Left ventricle myocardium inferior (tissue), 1 donor: Measurements from ENCODE around the gene VAV3. TPM values are rescaled to one million over a fixed set of nuclear protein-coding genes. Genes with fewer than 3 reads are reported as not detected.

Source experiments
- DNase-seq: peaks from one replicate; pipeline ENCODE4 v3.0.0-alpha.2; 2020
- H3K27ac ChIP-seq: fragments of 200-600 bp; replicated peaks from 2 replicates; pipeline ENCODE4 v1.8.0; 2021
- H3K27me3 ChIP-seq: fragments of 200-600 bp; 2 replicates; pipeline ENCODE4 v1.8.0; 2021; ENCODE audit warnings: low read depth
- H3K36me3 ChIP-seq: fragments of 200-600 bp; 2 replicates; pipeline ENCODE4 v1.8.0; 2021
- H3K4me1 ChIP-seq: fragments of 200-600 bp; 2 replicates; pipeline ENCODE4 v1.8.0; 2021
- H3K4me3 ChIP-seq: fragments of 200-600 bp; 2 replicates; pipeline ENCODE4 v1.8.0; 2021; ENCODE audit warnings: mild to moderate bottlenecking, moderate library complexity
- H3K9me3 ChIP-seq: fragments of 200-600 bp; replicated peaks from 2 replicates; pipeline ENCODE4 v1.8.0; 2021
- intact Hi-C: fragments of 100-400 bp; cut with micrococcal nuclease; formaldehyde crosslinking; loops from one replicate; pipeline ENCODE4 v1.11.0; 2022
- total RNA-seq: library from RNA; stranded (reverse); fragmentation: NEBNext Ultra II Directional; extraction: Animal tissue kit (Norgen Biotek cat#: 25700); gene quantifications from one replicate; pipeline ENCODE4 v1.2.1, GENCODE V29; 2021
- TF ChIP-seq, protein P1 (sequence below): fragments of 200-600 bp; IDR thresholded peaks from 2 replicates; pipeline ENCODE4 v1.8.0; 2021; ENCODE audit warnings: antibody characterized with exemption, mild to moderate bottlenecking, borderline replicate concordance
- donor health status: DM: no; HTN: yes; CAD: no; lungs with severe emphysema.

Gene VAV3
- total RNA-seq, 1 donor from 2014 or later, result 1.4 TPM

DNA sequence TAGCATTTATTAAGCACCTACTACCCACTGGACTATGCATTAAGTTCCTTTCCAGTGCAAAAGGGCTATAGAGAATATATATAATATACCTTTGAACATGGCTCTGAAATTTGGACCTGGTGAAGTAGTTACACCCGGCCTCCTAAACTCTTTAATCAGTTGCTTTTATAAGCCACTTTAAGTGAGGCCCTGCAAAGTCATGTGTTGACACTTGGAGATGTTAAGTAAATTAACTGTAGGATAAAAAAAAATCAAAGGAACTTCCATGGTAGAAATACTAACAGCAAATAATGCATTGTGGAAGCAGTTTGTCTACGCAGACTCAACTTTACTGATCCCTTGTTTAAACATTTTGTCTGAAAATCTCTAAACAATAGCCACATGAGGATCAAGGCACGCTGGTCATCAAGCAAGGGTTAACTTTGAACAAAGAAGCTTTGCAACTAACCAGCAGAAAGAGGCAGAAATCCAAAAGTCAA is 283.9 kb downstream of the VAV3 start:
- Histone ChIP-seq H3K36me3 (no peaks in the 10 kb centered on the region), H3K27me3 (no peaks in the 10 kb centered on the region), H3K4me3 (no peak overlapping the region), H3K27ac (no peak overlapping the region), H3K9me3 (no peaks in the 10 kb centered on the region), H3K4me1 (no peaks in the 10 kb centered on the region)
- intact Hi-C loops, result no loop called here
- no peak for DNase-seq
- TF ChIP-seq, protein P1, sequence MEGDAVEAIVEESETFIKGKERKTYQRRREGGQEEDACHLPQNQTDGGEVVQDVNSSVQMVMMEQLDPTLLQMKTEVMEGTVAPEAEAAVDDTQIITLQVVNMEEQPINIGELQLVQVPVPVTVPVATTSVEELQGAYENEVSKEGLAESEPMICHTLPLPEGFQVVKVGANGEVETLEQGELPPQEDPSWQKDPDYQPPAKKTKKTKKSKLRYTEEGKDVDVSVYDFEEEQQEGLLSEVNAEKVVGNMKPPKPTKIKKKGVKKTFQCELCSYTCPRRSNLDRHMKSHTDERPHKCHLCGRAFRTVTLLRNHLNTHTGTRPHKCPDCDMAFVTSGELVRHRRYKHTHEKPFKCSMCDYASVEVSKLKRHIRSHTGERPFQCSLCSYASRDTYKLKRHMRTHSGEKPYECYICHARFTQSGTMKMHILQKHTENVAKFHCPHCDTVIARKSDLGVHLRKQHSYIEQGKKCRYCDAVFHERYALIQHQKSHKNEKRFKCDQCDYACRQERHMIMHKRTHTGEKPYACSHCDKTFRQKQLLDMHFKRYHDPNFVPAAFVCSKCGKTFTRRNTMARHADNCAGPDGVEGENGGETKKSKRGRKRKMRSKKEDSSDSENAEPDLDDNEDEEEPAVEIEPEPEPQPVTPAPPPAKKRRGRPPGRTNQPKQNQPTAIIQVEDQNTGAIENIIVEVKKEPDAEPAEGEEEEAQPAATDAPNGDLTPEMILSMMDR, result no peak

DNA sequence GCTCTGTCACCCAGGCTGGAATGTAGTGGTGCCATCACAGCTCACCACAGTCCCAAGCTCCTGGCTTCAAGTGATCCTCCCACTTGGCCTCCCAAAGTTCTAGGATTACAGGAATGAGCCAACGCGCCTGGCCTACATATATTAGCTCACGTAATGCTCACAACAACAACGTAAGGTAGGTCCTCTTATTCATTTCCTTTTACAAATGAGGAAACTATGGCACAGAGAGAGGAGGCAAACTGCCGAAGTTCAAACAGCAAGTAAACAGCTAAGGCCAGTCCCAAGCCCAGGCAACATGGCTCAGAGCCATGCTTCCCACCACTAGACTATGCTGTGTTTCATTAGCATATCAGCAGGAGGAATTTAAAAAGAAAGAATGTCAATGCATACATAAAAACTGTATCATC is 284.4 kb downstream of the VAV3 start:
- no peaks in the 10 kb centered on the region for H3K36me3 ChIP-seq
- DNase-seq, result no peak
- H3K27me3 ChIP-seq, result no peaks in the 10 kb centered on the region
- H3K4me1 ChIP-seq, result no peaks in the 10 kb centered on the region
- peaks cover 1% of the 10 kb centered on the region for H3K9me3 ChIP-seq
- no peak overlapping the region for H3K4me3 ChIP-seq
- TF ChIP-seq, protein P1, result no peak
- intact Hi-C loops, result no loop called here
- no peak overlapping the region for H3K27ac ChIP-seq

DNA sequence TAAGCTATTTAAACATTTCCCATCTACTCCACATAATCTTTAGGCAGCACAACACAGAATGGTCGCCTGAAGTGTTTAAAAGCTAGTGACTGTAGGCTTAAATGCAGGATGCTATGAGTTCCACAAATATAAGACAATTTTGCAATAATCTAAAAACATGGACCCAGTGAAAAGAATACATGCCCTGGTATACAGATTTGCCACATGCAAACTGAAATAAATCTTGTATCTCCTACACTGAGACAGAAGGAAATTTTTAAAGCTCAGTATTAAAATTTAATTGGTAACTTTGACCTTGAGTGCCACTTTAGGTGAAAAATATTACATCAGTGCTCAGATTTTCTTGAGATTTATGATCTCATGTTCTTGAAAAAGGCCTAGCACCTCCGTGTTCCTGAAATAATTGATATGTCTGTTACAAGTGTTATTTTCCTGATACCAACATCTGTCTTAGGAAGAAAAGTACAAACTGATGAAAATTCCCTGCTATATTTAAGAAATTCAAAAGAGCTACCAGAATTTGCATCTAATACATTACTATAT is 285.5 kb downstream of the VAV3 start:
- H3K4me3 ChIP-seq, result no peak overlapping the region
- intact Hi-C loops, result no loop called here
- H3K27ac ChIP-seq, result no peak overlapping the region
- no peaks in the 10 kb centered on the region for H3K27me3 ChIP-seq
- TF ChIP-seq, protein P1, result no peak
- H3K36me3 ChIP-seq, result no peaks in the 10 kb centered on the region
- DNase-seq, result no peak
- H3K4me1 ChIP-seq, result no peaks in the 10 kb centered on the region
- peaks cover 12% of the 10 kb centered on the region for H3K9me3 ChIP-seq

DNA sequence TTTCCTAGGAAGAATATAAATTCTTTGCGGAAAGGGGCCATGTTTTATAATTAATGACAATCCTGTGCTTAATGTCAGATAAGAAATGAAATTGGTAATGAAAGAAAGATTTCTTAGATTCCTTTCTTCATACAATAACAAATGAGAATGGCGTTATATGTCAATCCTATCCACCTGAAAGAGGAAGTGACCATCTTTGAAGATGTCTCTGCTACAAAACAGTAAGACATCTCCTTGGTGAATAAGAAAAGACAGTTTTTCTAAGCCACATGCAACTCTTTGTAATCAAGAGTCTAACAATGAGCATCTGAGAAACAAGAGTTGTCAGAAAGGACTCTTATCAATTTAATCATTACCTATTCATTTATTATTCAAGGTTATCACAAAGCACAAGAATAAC is 286.0 kb downstream of the VAV3 start:
- TF ChIP-seq, protein P1, result no peak

DNA sequence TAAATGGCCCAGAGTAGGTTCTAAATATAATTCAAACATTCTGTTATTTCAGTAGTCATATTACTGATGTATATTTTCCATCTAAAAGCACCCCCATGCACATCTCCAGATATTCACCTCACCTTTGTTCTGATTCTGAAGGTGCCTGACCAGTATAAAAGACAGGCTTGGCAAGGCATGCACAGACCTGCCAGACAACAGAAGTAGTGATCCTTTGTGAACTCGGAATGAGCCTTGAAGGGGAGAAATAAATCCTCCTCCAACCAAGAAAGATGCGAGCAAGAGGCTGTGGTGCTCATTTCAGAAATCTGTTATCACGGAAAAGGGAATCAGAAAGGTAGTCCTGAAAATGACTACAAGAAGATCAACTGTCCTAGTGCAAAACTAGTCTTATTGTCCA is 287.3 kb downstream of the VAV3 start:
- TF ChIP-seq, protein P1, result no peak
- intact Hi-C loops, result no loop called here
- no peak overlapping the region for H3K27ac ChIP-seq

More for the DNA sequence above, 286.0 kb downstream of the VAV3 start:
- intact Hi-C loops, result no loop called here
- Histone ChIP-seq H3K27ac (no peak overlapping the region), H3K27me3 (no peaks in the 10 kb centered on the region), H3K9me3 (peaks cover 15% of the 10 kb centered on the region), H3K4me1 (no peaks in the 10 kb centered on the region), H3K4me3 (no peak overlapping the region), H3K36me3 (no peaks in the 10 kb centered on the region)
- no peak for DNase-seq

More for the DNA sequence above, 287.3 kb downstream of the VAV3 start:
- no peaks in the 10 kb centered on the region for H3K36me3 ChIP-seq
- no peak overlapping the region for H3K4me3 ChIP-seq
- H3K9me3 ChIP-seq, result peaks cover 15% of the 10 kb centered on the region
- H3K4me1 ChIP-seq, result no peaks in the 10 kb centered on the region
- no peaks in the 10 kb centered on the region for H3K27me3 ChIP-seq
- DNase-seq, result no peak
